Gastroesophageal sphincter (tissue), 4 donors: Measurements from ENCODE around the gene ZSWIM9. TPM values are rescaled to one million over a fixed set of nuclear protein-coding genes. Genes with fewer than 3 reads are reported as not detected.

Experiments
- ATAC-seq: fragments of 150-250 bp; one replicate; pipeline ENCODE4 v1.9.1; 2016; ENCODE audit warnings: mild to moderate bottlenecking, moderate library complexity
- H3K27ac ChIP-seq, 4 donors: fragments of 200-600 bp; sonication (generic) in 3 of 4; 1 replicate in 3 of 4; 2 replicates in 1 of 4; pipeline ENCODE4 v1.5.1; 2016 to 2019
- H3K27me3 ChIP-seq: fragments of 200-600 bp; sonication (generic); one replicate; pipeline ENCODE4 v1.5.1; 2019
- H3K36me3 ChIP-seq, 2 donors: fragments of 200-600 bp; sonication (generic); one replicate each; pipeline ENCODE4 v1.5.1; 2019; ENCODE audit warnings: control low read depth in 1 of 2
- H3K4me1 ChIP-seq, 3 donors: fragments of 200-600 bp; sonication (generic); 1 replicate in 2 of 3; 2 replicates in 1 of 3; pipeline ENCODE4 v1.5.1; 2016 to 2019; ENCODE audit warnings: control low read depth in 2 of 3
- H3K4me3 ChIP-seq, 2 donors: fragments of 200-600 bp; sonication (generic); one replicate each; pipeline ENCODE4 v1.5.1; 2019; ENCODE audit warnings: mild to moderate bottlenecking in 1 of 2, moderate library complexity in 1 of 2
- H3K9me3 ChIP-seq, 3 donors: fragments of 200-600 bp; sonication (generic); one replicate each; pipeline ENCODE4 v1.5.1; 2017 to 2019; ENCODE audit warnings: control low read depth in 2 of 3
- CTCF ChIP-seq, 4 experiments: fragments of 200-600 bp in 2 of 4; fragments of 450-650 bp in 2 of 4; sonication (generic) in 1 of 4; IDR thresholded peaks; one replicate each; pipeline ENCODE4 v1.5.1; 2017 to 2019; ENCODE audit warnings: antibody characterized with exemption in 4 of 4, mild to moderate bottlenecking in 2 of 4, moderate library complexity in 2 of 4
- EP300 ChIP-seq: sonication (generic); formaldehyde crosslinking; IDR thresholded peaks from one replicate; pipeline ENCODE4 v1.6.1; 2017; ENCODE audit warnings: antibody characterized with exemption, mild to moderate bottlenecking
- POLR2A ChIP-seq, 2 donors: fragments of 450-650 bp; IDR thresholded peaks; one replicate each; pipeline ENCODE4 v1.6.1; 2017; ENCODE audit warnings: antibody characterized with exemption in 2 of 2, mild to moderate bottlenecking in 2 of 2, moderate library complexity in 1 of 2
- POLR2AphosphoS5 ChIP-seq: sonication (generic); formaldehyde crosslinking; IDR thresholded peaks from one replicate; pipeline ENCODE4 v1.6.1; 2017; ENCODE audit warnings: antibody characterized with exemption
- WGBS, 2 donors: methylation state at CpG; one replicate each; pipeline ENCODE4 v1.1.5; 2018; ENCODE audit warnings: low coverage in 1 of 2; 5-methylcytosine and 5-hydroxymethylcytosine counted together
- total RNA-seq, 4 donors: library from RNA; depleted of rRNA; stranded (reverse); fragments of >200 nt; gene quantifications; one replicate each; pipeline ENCODE4 v1.1.0, GENCODE V29; 2016

ZSWIM9 gene
- total RNA-seq, 4 donors from 2014 or later = 3.2 to 8.3 (median 5.7) TPM

- H3K9me3 ChIP-seq = no peaks in the 10 kb centered on the region
- no peak for ATAC-seq
- H3K4me1 ChIP-seq = no peaks in the 10 kb centered on the region
- peaks cover 5% of the 10 kb centered on the region for H3K27me3 ChIP-seq
- no peak for TF ChIP-seq POLR2AphosphoS5
- TF ChIP-seq CTCF (IDR thresholded peaks at IDR 0.05) = no peak
- no peak for TF ChIP-seq POLR2A (IDR thresholded peaks at IDR 0.05)
- no peak for TF ChIP-seq EP300
- H3K27ac ChIP-seq = no peak overlapping the region
- peaks cover 0 to 45% of the 10 kb centered on the region in 2 donors for H3K36me3 ChIP-seq
- H3K4me3 ChIP-seq = no peak overlapping the region
- 62 to 81% methylated on average over 2 to 6 of the region's 13 CpGs for WGBS, 2 donors
Observed at GRCh38 chr19:48190288-48190884, 19.9 kb downstream of the ZSWIM9 start.

- ATAC-seq = no peak
- Histone ChIP-seq H3K36me3 (peaks cover 0 to 45% of the 10 kb centered on the region in 2 donors), H3K27ac (no peak overlapping the region), H3K27me3 (peaks cover 5% of the 10 kb centered on the region), H3K4me1 (no peaks in the 10 kb centered on the region), H3K4me3 (no peak overlapping the region), H3K9me3 (no peaks in the 10 kb centered on the region)
- WGBS, 2 donors = 83 to 89% methylated on average over 2 to 3 of the region's 3 CpGs
- TF ChIP-seq EP300 = no peak
- no peak for TF ChIP-seq POLR2A (IDR thresholded peaks at IDR 0.05)
- TF ChIP-seq CTCF (IDR thresholded peaks at IDR 0.05) = no peak
- no peak for TF ChIP-seq POLR2AphosphoS5
Observed at GRCh38 chr19:48190885-48191284, 20.4 kb downstream of the ZSWIM9 start.

- TF ChIP-seq EP300 (no peak), POLR2A (IDR thresholded peaks at IDR 0.05) (no peak), CTCF (IDR thresholded peaks at IDR 0.05) (no peak), POLR2AphosphoS5 (no peak)
- peaks cover 0 to 14% (median 3%) of the 10 kb centered on the region in 3 donors for H3K4me1 ChIP-seq
- no peaks in the 10 kb centered on the region for H3K9me3 ChIP-seq
- no peak overlapping the region for H3K4me3 ChIP-seq
- H3K36me3 ChIP-seq = peaks cover 0 to 38% of the 10 kb centered on the region in 2 donors
- H3K27ac ChIP-seq = no peak overlapping the region
- WGBS, 2 donors = 62 to 70% methylated on average over 5 of the region's 7 CpGs
- no peak for ATAC-seq
- H3K27me3 ChIP-seq = peaks cover 5% of the 10 kb centered on the region
Observed at GRCh38 chr19:48192750-48193149, 22.3 kb downstream of the ZSWIM9 start.

- peaks cover 5% of the 10 kb centered on the region for H3K27me3 ChIP-seq
- ATAC-seq = no peak
- TF ChIP-seq CTCF (IDR thresholded peaks at IDR 0.05) = peak in 3 of 4 experiments; percentile 26 to 54 (median 29)
- TF ChIP-seq POLR2AphosphoS5 = no peak
- 9 to 46% methylated on average over 5 to 12 of the region's 36 CpGs for WGBS, 2 donors
- H3K4me1 ChIP-seq = peaks cover 0 to 14% (median 3%) of the 10 kb centered on the region in 3 donors
- H3K36me3 ChIP-seq = peaks cover 0 to 25% of the 10 kb centered on the region in 2 donors
- no peaks in the 10 kb centered on the region for H3K9me3 ChIP-seq
- H3K27ac ChIP-seq = no peak overlapping the region
- no peak overlapping the region for H3K4me3 ChIP-seq
Observed at GRCh38 chr19:48194041-48194843, 23.8 kb downstream of the ZSWIM9 start.
